Stromal cell of bone marrow (primary cell): Measurements from ENCODE around the gene CHSY1.

Experiments
- DNase-seq: peaks from one replicate; pipeline ENCODE4 v3.0.0-alpha.2; 2012; ENCODE audit warnings: low read depth

Gene CHSY1

DNA sequence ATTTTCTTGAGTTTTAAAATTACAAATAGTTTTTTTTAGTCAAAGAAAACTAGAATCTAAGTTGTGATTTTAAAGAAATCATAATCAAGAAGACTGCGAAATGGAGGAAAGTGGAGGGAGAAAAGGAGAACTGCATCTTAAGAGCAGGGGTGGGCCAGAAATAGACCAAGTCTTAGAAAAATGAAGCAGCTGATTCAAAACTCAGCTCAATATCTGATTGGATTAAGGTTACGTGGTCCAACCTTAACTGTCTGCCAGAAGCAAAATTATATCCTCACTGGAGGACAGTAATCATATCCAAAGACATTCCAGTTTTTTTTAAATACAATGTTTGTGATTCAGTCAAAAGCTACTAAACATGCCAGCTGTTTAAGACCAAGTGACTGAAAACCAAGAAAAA lies 41.4 kb downstream of the CHSY1 start:
- DNase-seq = no peak

DNA sequence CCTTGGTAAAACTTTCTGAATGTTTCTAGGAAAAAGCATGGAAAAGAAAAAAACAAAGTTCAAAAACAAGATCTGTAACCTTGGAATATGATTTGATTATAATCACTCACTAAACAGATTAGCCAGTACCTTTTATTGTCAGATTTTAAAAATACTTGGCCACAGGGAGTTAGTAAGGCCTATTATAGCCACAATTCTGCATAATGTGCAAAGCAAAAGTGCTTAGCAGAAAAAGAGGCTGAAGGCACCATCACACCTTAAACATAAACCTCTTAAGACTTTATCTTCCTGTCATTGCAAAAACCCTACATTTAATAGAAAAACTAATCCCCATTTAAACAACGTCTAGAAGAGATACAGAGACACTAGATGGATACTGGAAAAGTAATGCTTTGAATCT lies 41.8 kb downstream of the CHSY1 start:
- no peak for DNase-seq

DNA sequence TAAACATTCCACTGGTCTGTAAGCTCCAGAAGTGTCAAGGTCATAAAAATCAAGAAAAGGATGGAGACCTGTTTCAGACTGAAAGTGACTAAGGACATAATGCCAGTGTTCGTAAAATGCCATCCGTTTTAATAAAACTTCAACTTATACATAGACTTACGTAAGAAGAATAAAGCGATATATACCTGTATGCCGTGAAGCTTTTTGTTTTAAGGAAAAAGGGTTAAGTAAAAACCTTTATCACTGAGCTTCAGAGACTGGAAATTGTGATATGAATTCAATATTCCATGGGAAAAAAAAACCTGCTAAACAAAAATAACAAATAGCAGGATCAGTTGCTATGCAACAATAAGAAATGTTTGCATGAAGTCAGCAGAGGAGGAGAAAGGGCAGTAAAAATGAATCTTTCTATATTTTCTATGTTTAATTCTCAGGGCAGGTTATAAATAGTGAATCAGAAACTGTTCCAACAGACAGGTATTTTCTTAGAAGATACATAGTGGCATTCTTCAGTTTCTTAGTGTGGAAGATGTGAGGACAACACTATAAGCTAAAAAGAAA lies 42.5 kb downstream of the CHSY1 start:
- DNase-seq = no peak

DNA sequence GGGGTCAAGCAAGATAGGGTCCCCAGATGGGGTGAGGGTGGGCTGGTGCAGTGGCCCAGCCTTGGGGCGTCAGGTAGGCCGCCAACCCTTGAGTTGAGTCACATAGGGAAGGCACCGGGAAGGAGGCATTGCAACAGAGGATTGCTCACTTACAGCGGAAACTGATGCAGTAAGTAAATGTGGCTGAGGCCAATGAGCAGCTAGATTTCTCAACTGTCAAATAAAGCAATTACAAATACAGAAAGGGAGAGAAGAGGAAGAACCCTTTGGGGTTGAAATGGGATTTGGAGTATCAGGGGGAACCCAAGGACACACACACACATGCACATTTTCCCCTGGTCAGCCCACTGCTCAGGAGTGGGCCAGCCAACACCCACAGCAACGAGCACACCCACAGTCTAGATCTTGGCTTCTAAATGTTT lies 44.0 kb downstream of the CHSY1 start:
- no peak for DNase-seq

DNA sequence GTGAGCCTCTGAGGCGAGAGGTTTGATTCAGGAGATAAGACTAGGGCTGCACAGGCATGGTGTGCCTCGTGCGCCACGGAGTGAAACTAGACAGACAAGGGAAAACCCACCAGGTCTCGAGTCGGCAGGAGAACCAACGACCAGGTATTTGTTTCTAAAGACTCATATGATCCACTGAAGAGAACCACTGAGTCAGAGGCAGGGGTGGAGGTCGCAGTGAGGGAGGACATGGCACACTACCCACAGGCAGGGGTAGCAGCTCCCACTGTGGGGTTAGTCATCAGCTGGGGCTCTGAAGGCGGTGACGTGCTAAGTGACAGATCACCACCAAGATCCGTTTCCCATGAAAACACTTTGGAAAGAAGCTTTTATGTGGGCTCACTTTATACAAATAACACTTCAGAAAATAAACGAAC lies 45.7 kb downstream of the CHSY1 start:
- no peak for DNase-seq

DNA sequence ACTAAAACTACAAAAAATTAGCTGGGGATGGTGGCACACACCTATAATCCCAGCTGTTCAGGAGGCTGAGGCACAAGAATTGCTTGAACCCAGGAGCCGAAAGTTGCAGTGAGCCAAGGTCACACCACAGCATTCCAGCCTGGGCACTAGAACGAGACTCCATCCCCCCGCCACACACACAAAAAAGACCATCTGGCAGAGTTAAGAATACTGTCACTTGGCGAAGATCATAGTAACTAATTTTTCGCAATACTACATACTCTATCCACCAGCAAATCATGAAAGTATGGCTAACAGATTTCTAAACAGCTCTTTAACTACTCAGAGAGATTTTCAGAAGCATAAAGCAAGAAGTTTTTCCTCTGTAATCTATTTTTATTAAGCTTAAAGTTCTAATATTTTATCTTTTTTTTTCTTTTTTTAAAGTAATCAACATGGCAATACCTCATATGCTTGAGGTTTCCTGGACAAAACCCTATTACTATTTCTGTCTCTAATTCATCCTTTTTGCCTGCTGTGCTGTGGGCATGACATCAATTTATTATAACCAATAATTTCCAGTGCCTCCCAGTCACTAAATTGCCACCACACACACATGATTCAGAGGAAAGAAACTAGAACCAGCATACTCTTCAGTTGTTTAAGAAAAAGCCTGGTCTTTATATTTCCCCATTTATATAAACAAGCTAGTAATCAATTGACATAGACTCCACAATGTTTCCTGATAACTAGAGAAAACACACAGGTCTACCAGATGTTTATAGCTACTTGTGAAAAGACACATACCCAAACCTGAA lies 46.9 kb downstream of the CHSY1 start:
- no peak for DNase-seq

DNA sequence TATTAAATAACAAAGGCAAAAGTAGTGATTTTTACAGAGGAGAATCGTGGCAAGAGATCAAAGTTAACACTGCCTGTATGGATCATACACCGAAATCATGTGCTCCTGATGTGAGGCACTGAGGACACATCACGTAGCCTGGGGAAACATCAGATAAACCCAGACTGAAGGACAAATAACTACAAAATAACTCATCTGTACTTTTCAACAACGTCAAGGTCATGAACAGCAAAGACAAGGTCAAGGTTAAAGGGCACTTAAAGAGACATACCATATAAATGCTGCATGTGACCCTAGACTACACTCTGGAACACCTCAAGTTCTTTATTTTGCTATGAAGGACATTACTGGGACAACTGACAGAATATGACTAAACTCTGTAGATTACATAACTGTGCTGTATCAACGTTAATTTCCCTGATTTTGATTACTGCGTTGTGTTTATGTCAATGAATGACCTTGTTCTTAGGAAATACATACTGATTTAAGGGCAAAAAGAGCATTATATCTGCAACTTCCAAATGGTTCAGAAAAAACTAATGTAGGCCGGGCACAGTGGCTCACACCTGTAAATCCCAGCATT lies 48.1 kb downstream of the CHSY1 start:
- no peak for DNase-seq

DNA sequence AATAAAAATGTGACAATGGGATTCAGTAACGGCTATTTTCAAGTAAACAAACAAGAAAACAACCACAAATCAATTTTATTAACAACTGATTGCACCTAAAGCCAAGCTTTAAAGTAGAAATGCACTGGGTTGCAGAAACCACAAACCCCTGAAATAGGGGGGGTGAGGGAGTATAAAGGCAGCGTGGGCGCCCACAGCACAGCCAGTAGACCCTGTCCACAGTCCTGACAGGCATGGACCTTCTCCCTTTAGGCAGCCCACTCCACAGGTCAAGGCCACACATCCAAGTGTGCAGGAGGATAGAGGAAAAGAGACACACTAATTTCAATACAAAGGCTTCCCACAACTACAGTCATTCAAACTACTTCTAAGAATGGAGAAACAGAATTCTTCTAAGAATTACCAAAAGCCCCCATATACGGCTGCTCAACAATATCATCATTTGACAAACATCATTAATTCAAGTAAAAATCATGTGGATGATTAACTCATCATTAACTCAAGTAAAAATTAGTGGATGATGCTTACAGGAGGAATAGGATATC lies 48.7 kb downstream of the CHSY1 start:
- no peak for DNase-seq

DNA sequence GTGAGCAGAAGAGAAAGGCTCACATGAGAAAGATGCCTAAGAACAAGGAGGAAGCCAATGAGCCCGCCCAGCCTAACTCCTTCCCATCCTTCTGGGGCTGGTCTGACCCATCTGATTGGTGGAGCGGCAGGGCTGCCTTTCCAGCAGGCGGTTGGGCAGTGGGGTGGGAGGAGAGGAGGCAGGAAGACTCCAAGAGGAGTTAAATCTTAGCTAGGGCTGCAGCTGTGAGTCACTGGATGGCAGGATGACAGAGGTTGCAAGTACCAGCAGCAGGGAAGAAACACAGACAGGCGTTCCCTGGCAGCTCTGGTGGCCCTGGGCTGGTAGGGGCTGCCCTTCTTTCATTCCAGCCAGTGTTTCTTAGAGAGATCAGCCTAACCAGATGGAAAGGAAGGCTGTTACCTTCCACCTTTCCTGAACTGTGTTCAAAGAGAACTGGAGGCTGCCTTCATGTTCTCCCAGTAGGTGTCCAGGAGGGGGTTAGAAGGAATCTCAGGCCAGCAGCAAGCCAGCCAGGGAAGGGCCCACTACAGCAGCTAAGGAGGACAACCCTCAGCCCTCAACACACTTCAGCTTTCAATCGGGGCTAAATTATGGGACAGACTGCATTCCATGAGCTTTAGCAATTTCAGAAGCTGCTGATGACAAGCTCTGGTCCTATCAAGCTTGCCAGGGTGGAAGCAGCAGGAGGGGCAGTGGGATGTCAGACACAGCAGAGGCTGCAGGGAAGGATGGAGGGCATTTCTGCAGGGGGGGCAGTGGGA lies 50.3 kb downstream of the CHSY1 start:
- DNase-seq = peak; percentile 99

DNA sequence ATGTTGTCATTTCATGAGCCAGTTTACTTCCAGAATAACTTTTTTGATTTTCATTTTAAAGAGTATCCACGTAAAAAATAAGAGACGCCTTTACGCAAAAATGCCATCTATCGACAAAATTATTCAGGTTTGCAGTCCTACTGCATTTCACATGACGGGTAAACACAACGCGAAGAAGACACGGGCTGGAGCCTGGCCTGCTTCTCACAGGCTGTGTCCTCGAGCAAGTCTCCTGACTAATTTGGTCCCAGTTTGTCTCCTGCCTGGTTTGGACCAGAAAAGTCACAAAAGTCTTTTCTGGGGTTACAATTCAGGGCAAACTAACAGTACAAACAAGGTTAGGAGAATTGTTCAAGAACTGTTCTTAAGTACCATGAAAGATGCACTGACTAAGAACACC lies 51.7 kb downstream of the CHSY1 start:
- DNase-seq = no peak

DNA sequence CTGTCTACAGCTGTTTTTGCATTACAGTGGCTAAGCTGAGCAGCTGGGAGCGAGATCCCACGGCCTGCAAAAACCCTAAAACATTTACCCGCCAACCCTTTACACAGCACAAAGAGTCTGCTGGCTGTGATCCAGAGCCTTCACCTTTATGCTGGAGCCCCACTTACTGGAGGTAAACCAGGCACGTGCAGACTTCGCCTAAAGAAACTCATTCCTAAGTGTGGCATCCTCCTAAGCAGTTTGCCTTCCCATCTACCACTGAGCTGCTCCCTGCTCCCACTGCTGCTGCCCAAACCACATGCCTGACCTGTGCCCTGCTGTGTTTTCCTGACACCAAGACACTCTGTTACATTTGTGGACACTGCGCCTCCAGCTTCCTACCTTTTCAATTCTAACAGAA lies 53.0 kb downstream of the CHSY1 start:
- DNase-seq = no peak

DNA sequence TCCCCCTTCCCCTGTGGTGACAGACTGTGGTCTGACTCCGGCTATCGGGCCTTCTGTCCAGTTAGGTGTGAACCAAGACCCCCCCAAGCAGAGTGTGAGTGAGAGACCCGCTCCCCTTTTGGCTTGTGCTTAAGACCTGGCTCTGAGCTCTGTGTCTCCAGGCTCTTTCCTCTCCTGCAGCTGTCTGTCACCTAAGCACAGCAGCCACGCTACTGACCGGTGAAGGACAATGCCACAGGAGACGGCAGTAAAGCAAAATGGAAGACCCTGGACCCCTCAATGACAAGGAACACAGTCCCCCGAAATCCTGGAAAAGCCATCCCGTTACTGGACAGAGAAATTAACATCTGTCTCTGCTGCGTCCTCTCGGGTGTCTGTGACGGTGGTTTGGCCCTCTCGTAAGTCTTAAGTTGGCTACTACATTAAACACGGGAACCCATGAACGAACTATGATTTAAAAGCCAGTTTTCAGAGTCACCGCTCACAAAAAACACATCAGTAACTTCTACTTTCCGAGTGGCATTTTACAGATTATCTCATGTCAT lies 53.7 kb downstream of the CHSY1 start:
- DNase-seq = no peak

DNA sequence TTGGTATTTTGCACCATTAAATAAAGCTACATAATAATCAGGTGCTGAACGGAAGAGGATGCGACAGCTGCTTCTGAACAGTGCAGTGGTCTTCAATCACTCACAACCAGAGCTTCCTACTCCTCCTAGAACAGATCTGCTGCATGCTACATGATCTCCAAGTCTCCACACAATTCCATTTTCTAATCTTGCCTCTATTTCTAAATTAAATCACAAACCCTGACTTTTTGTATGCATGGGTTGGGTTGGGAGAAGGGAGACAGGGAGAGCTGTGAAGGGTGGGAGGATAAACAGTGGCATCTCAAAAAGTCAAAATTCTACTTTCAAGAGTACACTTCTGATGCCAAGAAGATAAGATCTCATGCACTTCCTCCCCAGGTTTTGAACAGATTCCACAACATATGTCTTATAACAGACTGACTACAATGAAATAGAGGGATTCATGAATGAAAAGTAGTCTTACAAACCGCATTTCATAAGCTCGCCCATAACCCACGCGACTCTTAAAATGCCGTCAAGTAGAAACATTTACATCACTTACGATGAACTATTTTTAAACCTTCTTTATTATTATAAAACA lies 57.2 kb downstream of the CHSY1 start:
- DNase-seq = no peak

DNA sequence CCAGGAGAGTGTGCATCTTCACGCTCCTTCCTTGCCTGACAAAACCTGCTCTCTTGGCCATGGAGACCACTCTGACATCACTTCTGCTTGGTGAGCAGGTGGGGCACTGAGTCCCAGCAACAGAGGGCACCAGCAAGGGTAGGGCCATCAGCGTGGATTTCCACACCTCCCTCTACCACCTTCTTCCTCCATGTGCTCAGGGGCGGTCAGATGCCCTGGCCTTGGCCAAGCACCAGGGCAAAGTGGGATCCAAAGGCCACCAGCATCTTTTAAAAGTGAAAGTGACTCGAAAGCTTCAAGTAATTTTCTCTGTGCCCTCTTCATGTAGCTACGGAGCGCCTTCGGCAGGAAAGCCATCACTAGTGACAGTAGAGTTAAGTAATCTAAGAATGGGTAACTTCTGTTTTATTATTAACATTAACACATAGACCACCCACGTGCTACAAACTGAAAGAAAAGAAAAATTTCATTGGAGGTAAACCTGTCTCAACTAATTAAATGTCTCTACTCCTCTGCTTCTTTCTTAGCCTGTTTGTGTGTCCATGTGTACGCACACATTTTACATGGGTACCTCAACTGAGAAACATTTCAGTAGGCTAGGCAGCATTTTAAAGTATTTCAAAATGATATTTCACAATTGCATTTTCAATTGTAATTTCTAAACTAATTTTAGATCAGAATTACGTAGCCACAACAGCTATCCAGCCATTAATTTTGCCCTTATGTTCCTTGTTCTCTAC lies 57.9 kb downstream of the CHSY1 start:
- DNase-seq = no peak

DNA sequence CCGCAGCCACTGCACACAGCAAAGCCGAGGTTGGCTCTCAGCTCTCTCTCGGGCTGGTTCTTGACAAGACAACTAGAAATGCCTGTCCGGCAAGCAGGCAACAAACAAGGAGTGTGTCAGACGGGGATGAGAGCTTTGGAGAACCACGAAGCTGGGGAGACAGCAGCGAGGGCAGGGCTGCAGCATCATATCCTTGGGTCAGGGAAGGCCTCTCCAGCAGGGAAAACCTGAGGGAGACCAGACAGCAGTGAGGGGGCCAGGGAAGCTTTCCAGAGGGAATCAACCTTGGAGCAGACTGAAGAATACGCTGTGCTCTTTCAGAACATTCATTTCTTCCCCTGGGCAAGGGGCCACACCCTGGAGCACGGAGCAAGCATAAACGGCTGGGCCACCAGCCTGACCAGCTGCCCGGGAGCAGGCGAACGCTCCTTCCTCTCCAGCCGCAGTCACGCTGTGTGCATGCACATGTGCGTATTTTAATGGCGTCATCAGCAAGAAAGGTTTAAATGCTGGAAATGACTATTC lies 58.7 kb downstream of the CHSY1 start:
- DNase-seq = no peak

DNA sequence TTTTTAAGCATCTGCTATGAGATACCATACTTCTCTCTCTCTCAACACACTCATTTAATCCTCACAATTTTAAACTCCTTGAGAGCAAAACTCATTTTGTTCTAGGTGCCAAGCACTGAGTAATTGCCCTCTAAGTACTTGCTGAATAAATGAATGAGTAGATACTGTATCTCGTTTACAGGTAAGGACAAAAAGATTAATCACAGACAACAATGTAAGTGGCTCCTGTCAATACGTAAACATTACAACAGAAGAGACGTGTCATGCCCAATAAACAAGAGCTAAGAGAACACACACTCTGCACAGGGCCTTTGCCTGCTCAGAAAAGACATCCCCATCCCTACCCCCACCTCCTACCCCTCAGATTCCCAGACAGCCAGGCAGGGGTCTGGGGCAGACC lies 59.8 kb downstream of the CHSY1 start:
- no peak for DNase-seq

DNA sequence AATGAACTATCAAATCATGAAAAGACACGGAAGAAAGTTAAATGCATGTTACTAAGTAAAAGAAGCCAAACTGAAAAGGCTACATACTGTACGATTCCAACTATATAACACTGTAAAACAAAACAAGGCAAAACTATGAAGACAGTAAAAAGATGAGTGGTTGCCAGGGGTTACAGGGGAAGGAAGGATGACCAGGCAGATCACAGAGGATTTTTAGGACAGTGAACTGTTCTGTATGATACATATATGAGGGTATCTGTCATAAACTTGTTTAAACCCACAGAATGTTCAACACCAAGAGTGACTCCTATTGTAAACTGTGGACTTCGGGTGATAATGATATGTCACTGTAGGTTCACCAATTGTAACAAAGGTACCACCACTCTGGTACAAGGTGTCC lies 60.6 kb downstream of the CHSY1 start:
- no peak for DNase-seq

DNA sequence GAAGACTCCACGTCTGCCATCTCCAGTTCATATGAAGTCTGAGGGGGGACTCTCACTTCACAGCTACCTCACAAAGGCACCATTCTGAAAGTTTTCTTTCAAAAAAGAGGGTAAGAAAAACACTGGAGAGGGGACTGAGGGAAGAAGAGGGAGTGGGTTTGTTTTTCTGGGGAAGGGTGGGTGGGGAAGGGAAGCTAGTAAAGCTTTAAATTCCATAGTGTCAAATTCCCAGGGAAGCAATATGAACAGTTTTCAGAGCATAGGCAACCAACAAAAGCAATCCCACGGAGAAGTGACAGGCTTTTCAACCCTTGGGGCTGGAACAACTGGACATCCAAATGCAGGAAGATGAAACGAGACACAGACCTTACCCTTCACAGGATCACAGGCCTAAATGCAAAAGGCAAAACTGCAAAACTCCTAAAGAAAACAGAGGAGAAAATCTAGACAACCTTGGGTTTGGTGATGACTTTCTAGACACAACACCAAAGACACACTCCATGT lies 61.7 kb downstream of the CHSY1 start:
- no peak for DNase-seq

DNA sequence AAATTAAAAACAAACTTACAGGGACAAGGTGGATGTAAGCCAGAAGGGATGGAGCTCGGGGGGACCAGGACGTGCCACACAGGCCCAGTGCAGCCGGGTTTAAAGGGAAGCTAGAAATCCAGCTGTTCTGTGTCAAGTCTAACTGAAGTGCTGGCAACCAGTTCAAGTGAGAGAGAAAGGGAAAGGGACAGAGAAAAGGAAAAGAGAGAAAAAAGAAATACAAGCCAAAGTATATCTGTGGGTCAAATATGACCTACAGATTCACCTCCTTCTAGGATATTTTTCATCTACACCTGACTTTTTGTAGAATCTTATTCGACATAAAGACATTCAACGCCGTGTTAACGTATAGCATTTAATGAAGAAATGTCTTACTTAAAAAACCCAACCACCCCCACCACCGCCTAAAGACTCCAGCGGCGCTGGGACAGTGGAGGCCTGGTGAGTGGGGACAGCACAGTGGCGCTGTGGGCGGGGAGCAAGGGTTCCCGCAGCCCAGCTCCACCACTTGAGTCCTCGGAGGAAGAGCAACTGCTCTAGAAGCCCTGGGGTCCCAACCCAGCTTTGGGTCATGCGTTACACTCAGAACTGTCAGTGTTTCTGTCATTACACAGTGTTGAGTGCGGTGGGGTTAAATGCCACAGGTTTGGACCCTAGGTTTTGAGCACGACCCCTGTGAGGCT lies 62.3 kb downstream of the CHSY1 start:
- DNase-seq = no peak
